Neural cell (in vitro differentiated cells): ENCODE results near the gene SRC. TPM values are rescaled to one million over a fixed set of nuclear protein-coding genes. Genes with fewer than 3 reads are reported as not detected.

ENCODE experiments used
- H2AFZ ChIP-seq: fragments of 200-600, 300-800 bp; sonication (generic), shearing (Covaris generic); 2 replicates; pipeline ENCODE4 v1.6.0; 2014; ENCODE audit warnings: low read depth, mild to moderate bottlenecking, antibody characterized with exemption, low read length, moderate library complexity
- H3F3A ChIP-seq: fragments of 200-600 bp; shearing (Covaris generic); 2 replicates; pipeline ENCODE4 v1.6.1; 2016; ENCODE audit warnings: mild to moderate bottlenecking, moderate library complexity, mixed read lengths, antibody characterized with exemption, low read length; ENCODE audit not compliant: insufficient read depth, poor library complexity, severe bottlenecking
- H3K27ac ChIP-seq: fragments of 200-600, 300-800 bp; sonication (generic), shearing (Covaris generic); 2 replicates; pipeline ENCODE4 v1.5.1; 2014; ENCODE audit warnings: mild to moderate bottlenecking, low read length, moderate library complexity
- H3K27me3 ChIP-seq: fragments of 300-800, 200-600 bp; sonication (generic), shearing (Covaris generic); 2 replicates; pipeline ENCODE4 v1.6.0; 2014; ENCODE audit warnings: mild to moderate bottlenecking, low read depth, low read length, moderate library complexity; ENCODE audit not compliant: insufficient read depth
- H3K36me3 ChIP-seq: fragments of 300-800, 200-600 bp; sonication (generic), shearing (Covaris generic); 2 replicates; pipeline ENCODE4 v1.5.1; 2014; ENCODE audit warnings: mild to moderate bottlenecking, antibody characterized with exemption, low read length, moderate library complexity; ENCODE audit not compliant: insufficient read depth
- H3K4me2 ChIP-seq: fragments of 300-800, 200-600 bp; sonication (generic), shearing (Covaris generic); 2 replicates; pipeline ENCODE4 v1.6.0; 2014; ENCODE audit warnings: mild to moderate bottlenecking, low read length
- H3K4me3 ChIP-seq: fragments of 300-800, 200-600 bp; sonication (generic), shearing (Covaris generic); 2 replicates; pipeline ENCODE4 v1.5.1; 2014; ENCODE audit warnings: mild to moderate bottlenecking, low read length, moderate library complexity
- H3K79me2 ChIP-seq: fragments of 200-600 bp; shearing (Covaris generic); replicated peaks from 2 replicates; pipeline ENCODE4 v1.6.0; 2014; ENCODE audit warnings: mild to moderate bottlenecking, low read length, moderate library complexity; ENCODE audit not compliant: insufficient read depth
- H3K9ac ChIP-seq: fragments of 300-800, 200-600 bp; sonication (generic), shearing (Covaris generic); 2 replicates; pipeline ENCODE4 v1.6.1; 2016; ENCODE audit warnings: mild to moderate bottlenecking, low read length, mixed read lengths
- H3K9me2 ChIP-seq: fragments of 200-600 bp; shearing (Covaris generic); 2 replicates; pipeline ENCODE4 v1.6.1; 2016; ENCODE audit warnings: mild to moderate bottlenecking, low read length, mixed read lengths; ENCODE audit not compliant: insufficient read depth
- H3K9me3 ChIP-seq: fragments of 200-600, 300-800 bp; sonication (generic), shearing (Covaris generic); 2 replicates; pipeline ENCODE4 v1.6.1; 2016; ENCODE audit warnings: mild to moderate bottlenecking, mixed run types, low read length, moderate library complexity, mixed read lengths
- H4K20me1 ChIP-seq: fragments of 200-600 bp; shearing (Covaris generic); 2 replicates; pipeline ENCODE4 v1.6.1; 2016; ENCODE audit warnings: mild to moderate bottlenecking, mixed run types; ENCODE audit not compliant: insufficient read depth
- EZH2 ChIP-seq: fragments of 200-600, 300-800 bp; shearing (Covaris generic), sonication (generic); IDR thresholded peaks from 2 replicates; pipeline ENCODE4 v1.6.1; 2014; ENCODE audit warnings: antibody characterized with exemption, low read length, borderline replicate concordance, mild to moderate bottlenecking; ENCODE audit not compliant: insufficient read depth, poor library complexity, severe bottlenecking
- POLR2AphosphoS5 ChIP-seq: IDR thresholded peaks from 2 replicates; pipeline ENCODE4 v1.6.1; 2012
- RAD21 ChIP-seq: fragments of 450-650 bp; conservative IDR thresholded peaks from 2 replicates; pipeline ENCODE4 v1.6.1; 2014; ENCODE audit warnings: antibody characterized with exemption, mild to moderate bottlenecking, moderate library complexity
- TAF1 ChIP-seq: IDR thresholded peaks from 2 replicates; pipeline ENCODE4 v1.6.1; 2012; ENCODE audit warnings: low read depth
- polyA plus RNA-seq: library from polyadenylated mRNA; depleted of rRNA; stranded (reverse); fragments of >200 nt; gene quantifications from 2 replicates; pipeline ENCODE4 v1.2.3, GENCODE V29; 2014

The SRC gene
- polyA plus RNA-seq, 1 donor from 2014 or later = 39.0 TPM

GRCh38 chr20:37454636-37455385, 108.9 kb downstream of the SRC start:
- H3K9me3 ChIP-seq = no peaks in the 10 kb centered on the region
- H3K4me3 ChIP-seq = no peak overlapping the region
- no peaks in the 10 kb centered on the region for H4K20me1 ChIP-seq
- no peak overlapping the region for H2AFZ ChIP-seq
- TF ChIP-seq TAF1 = no peak
- no peak for TF ChIP-seq POLR2AphosphoS5
- no peak for TF ChIP-seq EZH2
- no peak for TF ChIP-seq RAD21
- no peaks in the 10 kb centered on the region for H3F3A ChIP-seq
- H3K27me3 ChIP-seq = no peaks in the 10 kb centered on the region
- no peaks in the 10 kb centered on the region for H3K9me2 ChIP-seq
- H3K79me2 ChIP-seq = no peaks in the 10 kb centered on the region
- no peaks in the 10 kb centered on the region for H3K36me3 ChIP-seq
- no peak overlapping the region for H3K9ac ChIP-seq
- H3K27ac ChIP-seq = no peak overlapping the region
- no peak overlapping the region for H3K4me2 ChIP-seq

Other genes with a start within 250 kb of the SRC start
- 150 and 151 TPM in 2 replicates for gene RPN2, start 166.8 kb upstream of the SRC start, polyA plus RNA-seq
- gene MROH8, start 166.6 kb upstream of the SRC start, polyA plus RNA-seq = 2.5 and 3.2 TPM in 2 replicates
- gene GHRH, start 84.3 kb upstream of the SRC start, polyA plus RNA-seq = not detected in 2 replicates
- 41.5 and 42.1 TPM in 2 replicates for gene MANBAL, start 56.5 kb upstream of the SRC start, polyA plus RNA-seq
- gene NNAT, start 175.1 kb downstream of the SRC start, polyA plus RNA-seq = 996 and 1,180 TPM in 2 replicates
- 344 and 359 TPM in 2 replicates for gene BLCAP, start 181.7 kb downstream of the SRC start, polyA plus RNA-seq